Hepatocyte (in vitro differentiated cells): Measurements from ENCODE around the gene NPAS3.

ENCODE experiments used
- EZH2 ChIP-seq: fragments of 200-600 bp; sonication (generic); IDR thresholded peaks from 2 replicates; pipeline ENCODE4 v1.6.1; 2016; ENCODE audit warnings: antibody characterized with exemption, mild to moderate bottlenecking, borderline replicate concordance
- TF ChIP-seq, protein P1 (sequence below): fragments of 200-600 bp; sonication (generic); IDR thresholded peaks from 2 replicates; pipeline ENCODE4 v1.5.1; 2016; ENCODE audit warnings: antibody characterized with exemption, mild to moderate bottlenecking; ENCODE audit not compliant: poor library complexity

DNA sequence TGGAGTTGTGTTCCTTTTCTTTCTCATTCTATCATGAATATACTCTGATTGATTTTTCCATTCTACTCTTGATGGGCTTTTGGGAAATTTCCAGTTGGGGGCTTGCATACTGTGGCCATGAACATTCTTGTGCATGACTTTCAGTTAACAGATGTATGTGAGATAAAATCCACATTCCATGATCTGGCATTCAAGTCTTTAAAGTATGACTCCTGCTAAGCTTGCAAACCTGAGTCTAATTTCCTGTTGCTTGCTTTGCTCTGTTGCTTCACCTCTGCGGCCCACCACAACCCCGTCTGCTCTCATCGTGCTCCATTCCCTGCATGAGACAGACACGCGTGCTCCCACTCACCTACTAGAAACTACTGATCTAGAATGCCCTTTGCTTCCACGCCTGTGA, 24.3 kb upstream of the NPAS3 start:
- TF ChIP-seq, protein P1, sequence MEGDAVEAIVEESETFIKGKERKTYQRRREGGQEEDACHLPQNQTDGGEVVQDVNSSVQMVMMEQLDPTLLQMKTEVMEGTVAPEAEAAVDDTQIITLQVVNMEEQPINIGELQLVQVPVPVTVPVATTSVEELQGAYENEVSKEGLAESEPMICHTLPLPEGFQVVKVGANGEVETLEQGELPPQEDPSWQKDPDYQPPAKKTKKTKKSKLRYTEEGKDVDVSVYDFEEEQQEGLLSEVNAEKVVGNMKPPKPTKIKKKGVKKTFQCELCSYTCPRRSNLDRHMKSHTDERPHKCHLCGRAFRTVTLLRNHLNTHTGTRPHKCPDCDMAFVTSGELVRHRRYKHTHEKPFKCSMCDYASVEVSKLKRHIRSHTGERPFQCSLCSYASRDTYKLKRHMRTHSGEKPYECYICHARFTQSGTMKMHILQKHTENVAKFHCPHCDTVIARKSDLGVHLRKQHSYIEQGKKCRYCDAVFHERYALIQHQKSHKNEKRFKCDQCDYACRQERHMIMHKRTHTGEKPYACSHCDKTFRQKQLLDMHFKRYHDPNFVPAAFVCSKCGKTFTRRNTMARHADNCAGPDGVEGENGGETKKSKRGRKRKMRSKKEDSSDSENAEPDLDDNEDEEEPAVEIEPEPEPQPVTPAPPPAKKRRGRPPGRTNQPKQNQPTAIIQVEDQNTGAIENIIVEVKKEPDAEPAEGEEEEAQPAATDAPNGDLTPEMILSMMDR: no peak
- no peak for TF ChIP-seq EZH2
